SK-N-DZ (cell line): ENCODE results near the gene MIPEP.

Experiments
- DNase-seq: peaks from one replicate; pipeline ENCODE4 v3.0.0-alpha.2; 2015; ENCODE audit warnings: low spot score

The MIPEP gene

GRCh38 chr13:23852351-23852750 lies 36.8 kb downstream of the MIPEP start:
- DNase-seq, result no peak

GRCh38 chr13:23851106-23851505 lies 38.1 kb downstream of the MIPEP start:
- no peak for DNase-seq

- DNase-seq, result no peak
Observed at GRCh38 chr13:23850134-23850533, 39.1 kb downstream of the MIPEP start.

GRCh38 chr13:23849670-23850069 lies 39.5 kb downstream of the MIPEP start:
- DNase-seq, result no peak

- DNase-seq, result no peak
Observed at GRCh38 chr13:23848646-23849141, 40.5 kb downstream of the MIPEP start.

- no peak for DNase-seq
Observed at GRCh38 chr13:23848019-23848418, 41.2 kb downstream of the MIPEP start.

GRCh38 chr13:23847497-23847896 lies 41.7 kb downstream of the MIPEP start:
- no peak for DNase-seq

GRCh38 chr13:23845105-23845725 lies 44.0 kb downstream of the MIPEP start:
- no peak for DNase-seq

GRCh38 chr13:23844132-23844531 lies 45.1 kb downstream of the MIPEP start:
- DNase-seq, result no peak

GRCh38 chr13:23843436-23843835 lies 45.8 kb downstream of the MIPEP start:
- DNase-seq, result no peak

GRCh38 chr13:23842406-23842805 lies 46.8 kb downstream of the MIPEP start:
- DNase-seq, result no peak

GRCh38 chr13:23833733-23834611 lies 55.2 kb downstream of the MIPEP start:
- no peak for DNase-seq

- DNase-seq, result no peak
Observed at GRCh38 chr13:23828866-23829265, 60.3 kb downstream of the MIPEP start.

- DNase-seq, result no peak
Observed at GRCh38 chr13:23828086-23828485, 61.1 kb downstream of the MIPEP start.

GRCh38 chr13:23825179-23825578 lies 64.0 kb downstream of the MIPEP start:
- no peak for DNase-seq

- DNase-seq, result no peak
Observed at GRCh38 chr13:23824371-23824770, 64.8 kb downstream of the MIPEP start.

GRCh38 chr13:23822252-23822824 lies 66.9 kb downstream of the MIPEP start:
- DNase-seq, result no peak

- DNase-seq, result no peak
Observed at GRCh38 chr13:23820530-23820929, 68.7 kb downstream of the MIPEP start.

- DNase-seq, result no peak
Observed at GRCh38 chr13:23817830-23818229, 71.4 kb downstream of the MIPEP start.

GRCh38 chr13:23817136-23817535 lies 72.1 kb downstream of the MIPEP start:
- no peak for DNase-seq

GRCh38 chr13:23813635-23814034 lies 75.6 kb downstream of the MIPEP start:
- peak; percentile 26 for DNase-seq

GRCh38 chr13:23811366-23812062 lies 77.7 kb downstream of the MIPEP start:
- DNase-seq, result no peak
